GM12878 (cell line): ENCODE measurements around the gene BEST4. TPM values are rescaled to one million over a fixed set of nuclear protein-coding genes. Genes with fewer than 3 reads are reported as not detected.
A peak's percentile ranks its signal among the peaks of the same experiment; 100 is the strongest.

ENCODE experiments used
- ATAC-seq: fragments of 200-7000 bp; cut with Tn5 transposase; 3 replicates; pipeline ENCODE4 v1.9.1; 2020; ENCODE audit warnings: mild to moderate bottlenecking, moderate library complexity
- BruUV-seq: library from RNA; stranded (reverse); fragments of 400-500 nt; replicated peaks from 2 replicates; lab custom pipeline; 2021; lab: Mats Ljungman, UMichigan
- CTCF ChIA-PET: fragments of 300-600 bp; sonication (Branson Sonifier 250); formaldehyde crosslinking; extraction: SDS; loops from one replicate; lab custom pipeline; 2021; ENCODE audit warnings: inconsistent platforms; lab: Yijun Ruan, JAX
- POLR2A ChIA-PET: fragments of 350-600 bp; formaldehyde crosslinking; extraction: SDS; loops from one replicate; lab custom pipeline; 2021; ENCODE audit warnings: inconsistent platforms; lab: Charles Lee
- RAD21 ChIA-PET: fragments of 300-600 bp; sonication (Branson Sonifier 250); formaldehyde crosslinking; loops from one replicate; lab custom pipeline; 2023; ENCODE audit warnings: antibody characterized with exemption; ENCODE audit not compliant: unreplicated experiment; lab: Charles Lee
- SMC1A ChIA-PET: fragments of 300-600 bp; sonication (Branson Sonifier 250); formaldehyde crosslinking; loops from one replicate; lab custom pipeline; 2023; ENCODE audit not compliant: unreplicated experiment, uncharacterized antibody; lab: Charles Lee
- DNase-seq: peaks from one replicate; pipeline ENCODE4 v3.0.0-alpha.2; 2011; ENCODE audit warnings: low read depth, low spot score
- FAIRE-seq: peaks from 3 replicates; lab custom pipeline; 2011; peaks lifted over from hg19 to GRCh38; lab: Jason Lieb, UNC
- H2AFZ ChIP-seq: 2 replicates; pipeline ENCODE4 v1.6.0; 2011; ENCODE audit warnings: low read depth, low read length, control low read depth; ENCODE audit not compliant: control insufficient read depth
- H3K27ac ChIP-seq: 2 replicates; pipeline ENCODE4 v1.5.1; 2011; ENCODE audit warnings: control low read depth; ENCODE audit not compliant: control insufficient read depth, insufficient read depth
- H3K27me3 ChIP-seq, 2 experiments: replicated peaks in 1 of 2; 2 replicates each; pipeline versions ENCODE4 v1.6.0 to v1.6.1; 2011; ENCODE audit warnings: low read length in 1 of 2; ENCODE audit not compliant: control insufficient read depth in 2 of 2, insufficient read depth in 2 of 2
- H3K36me3 ChIP-seq, 2 experiments: 2 replicates each; pipeline ENCODE4 v1.5.1; 2011; ENCODE audit warnings: low read length in 1 of 2; ENCODE audit not compliant: control insufficient read depth in 2 of 2, insufficient read depth in 2 of 2
- H3K4me1 ChIP-seq: 2 replicates; pipeline ENCODE4 v1.6.1; 2011; ENCODE audit warnings: mild to moderate bottlenecking, low read length, moderate library complexity, mixed read lengths; ENCODE audit not compliant: control insufficient read depth, insufficient read depth
- H3K4me2 ChIP-seq: 2 replicates; pipeline ENCODE4 v1.6.0; 2011; ENCODE audit warnings: control low read depth; ENCODE audit not compliant: control insufficient read depth, insufficient read depth
- H3K4me3 ChIP-seq: fragments of 200-600 bp; sonication (generic); 2 replicates; pipeline ENCODE4 v1.5.1; 2016
- H3K79me2 ChIP-seq: 2 replicates; pipeline ENCODE4 v1.6.0; 2011; ENCODE audit warnings: low read length; ENCODE audit not compliant: control insufficient read depth, insufficient read depth
- H3K9ac ChIP-seq: 2 replicates; pipeline ENCODE4 v1.8.0; 2011; ENCODE audit warnings: low read length, control low read depth, mixed read lengths; ENCODE audit not compliant: control insufficient read depth, insufficient read depth
- H3K9me3 ChIP-seq: replicated peaks from 3 replicates; pipeline ENCODE4 v1.5.1; 2011; ENCODE audit warnings: mild to moderate bottlenecking, low read length; ENCODE audit not compliant: control insufficient read depth, insufficient read depth
- H4K20me1 ChIP-seq: 2 replicates; pipeline ENCODE4 v1.6.0; 2011; ENCODE audit not compliant: control insufficient read depth, insufficient read depth
- CREM ChIP-seq: IDR thresholded peaks from 2 replicates; pipeline ENCODE4 v1.6.1; 2014; ENCODE audit warnings: antibody characterized with exemption, low read depth
- EED ChIP-seq: sonication (generic); IDR thresholded peaks from 2 replicates; pipeline ENCODE4 v1.6.1; 2016; ENCODE audit warnings: antibody characterized with exemption, low read depth
- HDGF ChIP-seq: fragments of 450-650 bp; IDR thresholded peaks from 2 replicates; pipeline ENCODE4 v1.6.1; 2016; ENCODE audit warnings: antibody characterized with exemption
- IKZF2 ChIP-seq, 2 experiments: fragments of 450-650 bp; IDR thresholded peaks; 2 replicates each; pipeline ENCODE4 v1.6.1; 2017; ENCODE audit warnings: mild to moderate bottlenecking in 2 of 2, moderate library complexity in 2 of 2
- MXI1 ChIP-seq: fragments of 150-350 bp; IDR thresholded peaks from 2 replicates; pipeline ENCODE4 v1.6.1; 2011; ENCODE audit warnings: low read depth, mild to moderate bottlenecking, inconsistent platforms, low read length, improper control_type of control experiment
- NR2F1 ChIP-seq: fragments of 450-650 bp; conservative IDR thresholded peaks from 2 replicates; pipeline ENCODE4 v1.6.1; 2017; ENCODE audit warnings: mild to moderate bottlenecking
- POLR2AphosphoS2 ChIP-seq: IDR thresholded peaks from 2 replicates; pipeline ENCODE4 v1.6.1; 2011; ENCODE audit warnings: low read depth, mild to moderate bottlenecking, low read length, improper control_type of control experiment, moderate library complexity
- POLR2AphosphoS5 ChIP-seq: IDR thresholded peaks from 2 replicates; pipeline ENCODE4 v1.6.1; 2011; ENCODE audit warnings: mild to moderate bottlenecking, low read length, inconsistent platforms
- SMAD1 ChIP-seq: fragments of 450-650 bp; IDR thresholded peaks from 2 replicates; pipeline ENCODE4 v1.6.1; 2018; ENCODE audit warnings: mild to moderate bottlenecking, low read depth; ENCODE audit not compliant: partially characterized antibody
- SMARCA5 ChIP-seq: fragments of 450-650 bp; IDR thresholded peaks from 2 replicates; pipeline ENCODE4 v1.6.1; 2017; ENCODE audit warnings: mild to moderate bottlenecking
- YBX1 ChIP-seq: fragments of 450-650 bp; IDR thresholded peaks from 2 replicates; pipeline ENCODE4 v1.6.1; 2016; ENCODE audit warnings: antibody characterized with exemption
- ZZZ3 ChIP-seq: IDR thresholded peaks from 2 replicates; pipeline ENCODE4 v1.6.1; 2011; ENCODE audit warnings: low read depth; ENCODE audit not compliant: control insufficient read depth, insufficient read length
- WGBS: methylation state at CpG from one replicate; pipeline ENCODE4 v1.1.6; 2016; ENCODE audit warnings: low lambda C conversion rate; ENCODE audit not compliant: insufficient replicate concordance, insufficient coverage; ENCODE audit errors: missing lambda C conversion rate; 5-methylcytosine and 5-hydroxymethylcytosine counted together
- in situ Hi-C: fragments of 300-500 bp; cut with MboI; formaldehyde crosslinking; loops from 9 replicates; pipeline ENCODE4 v1.14.3; 2018; ENCODE audit warnings: mixed read lengths
- intact Hi-C: fragments of 100-400 bp; cut with micrococcal nuclease; formaldehyde crosslinking; loops from one replicate; pipeline ENCODE4 v1.14.2; 2022; ENCODE audit not compliant: unreplicated experiment
- polyA plus RNA-seq, 11 experiments: library from polyadenylated mRNA; depleted of rRNA in 4 of 11; unstranded in 6 of 11; stranded (reverse) in 5 of 11; fragments of >200 nt; fragmentation: Nextera tagmentation in 4 of 11; fragmentation: Illumina TruSeq in 1 of 11; extraction: Ambion mirVana in 4 of 11; extraction: Trizol in 1 of 11; gene quantifications; 1 replicate in 1 of 11; 2 replicates in 10 of 11; pipeline versions ENCODE4 v1.2.1 to v1.2.3, GENCODE V29; 2011 to 2016; ENCODE audit warnings: inconsistent platforms in 2 of 11, missing spikeins in 2 of 11, low read depth in 1 of 11
- total RNA-seq, 4 experiments: library from RNA; depleted of rRNA in 3 of 4; stranded (reverse); fragments of >200 nt in 3 of 4; fragmentation: Illumina TruSeq in 1 of 4; extraction: Trizol in 1 of 4; gene quantifications; 2 replicates each; pipeline versions ENCODE4 v1.2.1 to v1.2.3, GENCODE V29; 2013 to 2021
- TF ChIP-seq, protein P1 (sequence below): fragments of 450-650 bp; IDR thresholded peaks from 2 replicates; pipeline ENCODE4 v1.6.1; 2017; ENCODE audit warnings: mild to moderate bottlenecking, low read depth, inconsistent platforms; ENCODE audit not compliant: poor library complexity, severe bottlenecking
- TF ChIP-seq, protein P2 (sequence below): fragments of 450-650 bp; IDR thresholded peaks from 2 replicates; pipeline ENCODE4 v1.6.1; 2016; ENCODE audit warnings: mild to moderate bottlenecking, moderate library complexity, borderline replicate concordance

The BEST4 gene
- total and polyA plus RNA-seq, 10 of the 15 experiments (the other 5 are each of a cell fraction or from before 2014, with no cell fraction given), result 0.06 to 1.3 (median 0.42) TPM

DNA sequence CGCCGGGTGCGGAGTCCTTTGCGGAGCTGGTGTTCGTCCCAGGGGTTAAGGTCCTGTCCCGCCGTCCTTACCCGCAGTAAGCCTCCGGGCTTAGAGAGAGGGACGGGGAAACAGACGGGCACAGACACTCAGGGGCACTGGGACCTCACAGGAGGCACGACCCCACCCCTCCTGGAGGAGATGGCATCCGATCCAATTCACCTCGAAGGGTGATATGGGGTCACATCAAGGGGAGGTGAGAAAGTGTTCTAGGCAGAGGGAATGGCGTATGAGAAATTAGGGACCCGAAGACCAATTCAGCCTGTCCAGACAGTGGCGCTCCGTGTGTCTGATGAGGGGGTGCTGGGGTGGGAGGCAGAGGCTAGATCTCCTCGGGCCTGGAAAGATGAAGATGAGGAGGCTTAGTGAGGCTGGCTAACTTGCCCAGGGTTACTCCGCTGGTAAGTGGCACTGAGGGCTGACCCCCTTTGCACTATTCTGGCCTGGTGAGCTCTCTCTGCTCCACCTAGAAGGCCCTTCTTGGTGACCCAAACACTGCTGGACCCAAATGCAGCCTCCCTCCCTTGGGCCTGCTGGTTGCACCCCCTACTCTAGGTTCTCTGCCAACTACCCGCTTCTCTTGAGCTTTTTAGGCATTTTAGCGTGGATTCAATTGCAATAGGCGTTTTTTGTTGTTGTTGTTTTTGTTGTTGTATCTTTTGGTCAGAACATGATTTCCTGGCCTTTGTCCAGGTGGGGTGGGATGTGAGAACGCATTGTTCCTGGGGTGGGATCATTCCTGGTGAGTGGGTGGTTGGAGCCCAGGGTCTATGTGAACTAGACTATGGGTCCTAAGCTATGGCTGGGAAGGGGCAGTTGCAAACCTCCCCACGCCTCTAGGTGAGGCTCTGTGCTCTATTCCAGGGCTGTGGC, 32.6 kb upstream of the BEST4 start (continued):
- TF ChIP-seq EED (no peak), CREM (no peak), MXI1 (no peak), ZZZ3 (no peak), NR2F1 (peak; percentile 44)

DNA sequence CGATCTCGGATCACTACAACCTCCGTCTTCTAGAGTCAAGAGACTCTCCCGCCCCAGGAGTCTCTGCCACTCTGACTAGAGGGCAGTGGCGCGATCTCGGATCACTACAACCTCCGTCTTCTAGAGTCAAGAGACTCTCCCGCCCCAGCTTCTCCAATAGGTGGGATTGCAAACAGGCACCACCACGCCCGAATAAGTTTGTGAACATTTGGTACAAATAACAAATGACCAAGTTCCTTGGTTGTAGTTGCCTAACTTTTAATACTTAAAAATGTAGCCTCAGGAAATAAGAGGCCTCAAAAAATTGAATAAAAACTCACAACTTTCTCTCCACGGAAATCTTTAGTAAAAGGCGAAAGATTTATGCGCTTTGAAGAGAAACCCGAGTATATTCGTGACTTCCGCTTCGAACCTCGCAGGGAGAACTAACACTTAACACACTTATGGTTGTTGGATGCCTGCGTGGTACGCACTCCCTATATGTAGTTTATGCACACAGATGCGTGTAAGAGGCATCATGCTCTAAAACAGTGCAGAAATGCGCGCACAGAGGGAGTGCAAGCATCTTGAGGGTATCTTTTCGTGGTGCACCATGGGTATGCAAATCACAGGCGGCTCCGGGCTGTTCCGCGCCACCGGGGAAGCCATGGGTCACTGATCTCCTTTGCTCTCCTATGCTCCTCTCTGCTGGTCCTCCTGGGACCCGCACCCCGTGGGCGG, 31.8 kb upstream of the BEST4 start:
- ChIA-PET RAD21 (interaction anchor here (0.5 to 3.5 kb wide), 11 partner anchors 11 to 484 kb away, joined by 3 to 41 read pairs (median 4); partner anchors contain the start of genes BTBD19, PLK3 and UROD), CTCF (interaction anchor here (0.5 to 4.7 kb wide), 16 partner anchors 11 to 192 kb away, joined by 3 to 45 read pairs (median 4); partner anchors contain the start of genes BTBD19, DYNLT4, HECTD3 and PLK3), SMC1A (interaction anchor here (0.7 to 5.9 kb wide), 11 partner anchors 11 to 485 kb away, joined by 3 to 52 read pairs (median 4); partner anchors contain the start of genes BTBD19, DYNLT4 and PLK3), POLR2A (interaction anchor here (0.6 to 5.9 kb wide), 17 partner anchors 11 to 485 kb away, joined by 3 to 56 read pairs (median 4); partner anchors contain the start of genes BEST4, BTBD19, DYNLT4 and PLK3)
- ATAC-seq, result peak; percentile 96
- H3K27me3 ChIP-seq, result no peaks in the 10 kb centered on the region
- peak overlapping the region; percentile 36; the same call in 1 of the 2 replicates for H3K4me3 ChIP-seq
- peak overlapping the region; percentile 97 for H3K9ac ChIP-seq
- peak overlapping the region; percentile 100 for H2AFZ ChIP-seq
- under 1% methylated on average over 33 of the region's 33 CpGs for WGBS
- no peaks in the 10 kb centered on the region for H3K36me3 ChIP-seq
- H4K20me1 ChIP-seq, result no peaks in the 10 kb centered on the region
- peak overlapping the region; percentile 100 for H3K27ac ChIP-seq
- peak; percentile 90 for DNase-seq
- peak overlapping the region; percentile 96 for H3K4me2 ChIP-seq
- H3K4me1 ChIP-seq, result peaks cover 6% of the 10 kb centered on the region
- peak; percentile 100 for FAIRE-seq
- H3K79me2 ChIP-seq, result no peaks in the 10 kb centered on the region
- TSS peak; percentile 100 for BruUV-seq
- intact Hi-C loops (loop anchor here (1.0 to 5.0 kb wide), 3 partner anchors 42 to 98 kb away; partner anchors contain the start of gene RPS8), in situ Hi-C loops (no loop called here)
- no peaks in the 10 kb centered on the region for H3K9me3 ChIP-seq
- TF ChIP-seq POLR2AphosphoS5 (peak; percentile 100), IKZF2 (IDR thresholded peaks at IDR 0.05) (peak; percentile 51 to 52), YBX1 (no peak), POLR2AphosphoS2 (peak; percentile 99), SMAD1 (peak; percentile 99), HDGF (no peak), SMARCA5 (peak; percentile 37; the same call in 1 of the 2 replicates)
- TF ChIP-seq, protein P1, sequence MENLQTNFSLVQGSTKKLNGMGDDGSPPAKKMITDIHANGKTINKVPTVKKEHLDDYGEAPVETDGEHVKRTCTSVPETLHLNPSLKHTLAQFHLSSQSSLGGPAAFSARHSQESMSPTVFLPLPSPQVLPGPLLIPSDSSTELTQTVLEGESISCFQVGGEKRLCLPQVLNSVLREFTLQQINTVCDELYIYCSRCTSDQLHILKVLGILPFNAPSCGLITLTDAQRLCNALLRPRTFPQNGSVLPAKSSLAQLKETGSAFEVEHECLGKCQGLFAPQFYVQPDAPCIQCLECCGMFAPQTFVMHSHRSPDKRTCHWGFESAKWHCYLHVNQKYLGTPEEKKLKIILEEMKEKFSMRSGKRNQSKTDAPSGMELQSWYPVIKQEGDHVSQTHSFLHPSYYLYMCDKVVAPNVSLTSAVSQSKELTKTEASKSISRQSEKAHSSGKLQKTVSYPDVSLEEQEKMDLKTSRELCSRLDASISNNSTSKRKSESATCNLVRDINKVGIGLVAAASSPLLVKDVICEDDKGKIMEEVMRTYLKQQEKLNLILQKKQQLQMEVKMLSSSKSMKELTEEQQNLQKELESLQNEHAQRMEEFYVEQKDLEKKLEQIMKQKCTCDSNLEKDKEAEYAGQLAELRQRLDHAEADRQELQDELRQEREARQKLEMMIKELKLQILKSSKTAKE, result peak; percentile 75
- TF ChIP-seq, protein P2, sequence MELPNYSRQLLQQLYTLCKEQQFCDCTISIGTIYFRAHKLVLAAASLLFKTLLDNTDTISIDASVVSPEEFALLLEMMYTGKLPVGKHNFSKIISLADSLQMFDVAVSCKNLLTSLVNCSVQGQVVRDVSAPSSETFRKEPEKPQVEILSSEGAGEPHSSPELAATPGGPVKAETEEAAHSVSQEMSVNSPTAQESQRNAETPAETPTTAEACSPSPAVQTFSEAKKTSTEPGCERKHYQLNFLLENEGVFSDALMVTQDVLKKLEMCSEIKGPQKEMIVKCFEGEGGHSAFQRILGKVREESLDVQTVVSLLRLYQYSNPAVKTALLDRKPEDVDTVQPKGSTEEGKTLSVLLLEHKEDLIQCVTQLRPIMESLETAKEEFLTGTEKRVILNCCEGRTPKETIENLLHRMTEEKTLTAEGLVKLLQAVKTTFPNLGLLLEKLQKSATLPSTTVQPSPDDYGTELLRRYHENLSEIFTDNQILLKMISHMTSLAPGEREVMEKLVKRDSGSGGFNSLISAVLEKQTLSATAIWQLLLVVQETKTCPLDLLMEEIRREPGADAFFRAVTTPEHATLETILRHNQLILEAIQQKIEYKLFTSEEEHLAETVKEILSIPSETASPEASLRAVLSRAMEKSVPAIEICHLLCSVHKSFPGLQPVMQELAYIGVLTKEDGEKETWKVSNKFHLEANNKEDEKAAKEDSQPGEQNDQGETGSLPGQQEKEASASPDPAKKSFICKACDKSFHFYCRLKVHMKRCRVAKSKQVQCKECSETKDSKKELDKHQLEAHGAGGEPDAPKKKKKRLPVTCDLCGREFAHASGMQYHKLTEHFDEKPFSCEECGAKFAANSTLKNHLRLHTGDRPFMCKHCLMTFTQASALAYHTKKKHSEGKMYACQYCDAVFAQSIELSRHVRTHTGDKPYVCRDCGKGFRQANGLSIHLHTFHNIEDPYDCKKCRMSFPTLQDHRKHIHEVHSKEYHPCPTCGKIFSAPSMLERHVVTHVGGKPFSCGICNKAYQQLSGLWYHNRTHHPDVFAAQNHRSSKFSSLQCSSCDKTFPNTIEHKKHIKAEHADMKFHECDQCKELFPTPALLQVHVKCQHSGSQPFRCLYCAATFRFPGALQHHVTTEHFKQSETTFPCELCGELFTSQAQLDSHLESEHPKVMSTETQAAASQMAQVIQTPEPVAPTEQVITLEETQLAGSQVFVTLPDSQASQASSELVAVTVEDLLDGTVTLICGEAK, result no peak; the same call in 1 of the 2 replicates
